Esophagus squamous epithelium (tissue), 5 donors: ENCODE results near the gene CA6. TPM values are rescaled to one million over a fixed set of nuclear protein-coding genes. Genes with fewer than 3 reads are reported as not detected.
"Not testable (repeated sequence)": the region's sequence is repeated elsewhere in the genome, so short reads cannot be mapped to it uniquely, and the experiment has no call there.

Experiments used
- DNase-seq: peaks from one replicate; lab custom pipeline; 2025; lab: John Stamatoyannopoulos, UW
- H3K27ac ChIP-seq, 4 donors: fragments of 200-600 bp; sonication (generic); one replicate each; pipeline ENCODE4 v1.5.1; 2016 to 2019; ENCODE audit warnings: mild to moderate bottlenecking in 1 of 4
- H3K27me3 ChIP-seq, 4 donors: fragments of 200-600 bp; sonication (generic); 1 replicate in 3 of 4; 2 replicates in 1 of 4; pipeline versions ENCODE4 v1.5.1 to v1.6.0; 2017 to 2021; ENCODE audit warnings: antibody characterized with exemption in 1 of 4
- H3K36me3 ChIP-seq, 3 donors: fragments of 200-600 bp; sonication (generic); one replicate each; pipeline ENCODE4 v1.5.1; 2016 to 2019
- H3K4me1 ChIP-seq, 3 donors: fragments of 200-600 bp; sonication (generic); one replicate each; pipeline ENCODE4 v1.5.1; 2017 to 2019
- H3K4me3 ChIP-seq, 4 donors: fragments of 200-600 bp; sonication (generic); 1 replicate in 3 of 4; 2 replicates in 1 of 4; pipeline ENCODE4 v1.5.1; 2016 to 2019; ENCODE audit warnings: mild to moderate bottlenecking in 2 of 4, moderate library complexity in 1 of 4
- H3K9me3 ChIP-seq, 3 donors: fragments of 200-600 bp; sonication (generic); one replicate each; pipeline ENCODE4 v1.5.1; 2016 to 2019
- POLR2A ChIP-seq, 4 donors: fragments of 450-650 bp; IDR thresholded peaks; one replicate each; pipeline ENCODE4 v1.6.1; 2017; ENCODE audit warnings: antibody characterized with exemption in 4 of 4, mild to moderate bottlenecking in 4 of 4, moderate library complexity in 3 of 4
- WGBS, 2 donors: methylation state at CpG; one replicate each; pipeline ENCODE4 v1.1.5; 2018; 5-methylcytosine and 5-hydroxymethylcytosine counted together
- intact Hi-C: fragments of 100-400 bp; cut with DNase I; formaldehyde crosslinking; loops from one replicate; pipeline ENCODE4 v1.15.0; 2022
- total RNA-seq, 4 donors: library from RNA; depleted of rRNA; stranded (reverse); fragments of >200 nt; gene quantifications; one replicate each; pipeline ENCODE4 v1.1.0, GENCODE V29; 2016
- TF ChIP-seq, protein P1 (sequence below), 6 experiments: fragments of 450-650 bp in 4 of 6; fragments of 200-600 bp in 2 of 6; sonication (generic) in 2 of 6; IDR thresholded peaks; one replicate each; pipeline ENCODE4 v1.5.1; 2016 to 2019; ENCODE audit warnings: antibody characterized with exemption in 6 of 6, mild to moderate bottlenecking in 4 of 6, moderate library complexity in 4 of 6
- donor health status: DM: yes; HTN: yes; CAD: no.

Gene CA6
- total RNA-seq, 4 donors from 2014 or later = not detected

DNA sequence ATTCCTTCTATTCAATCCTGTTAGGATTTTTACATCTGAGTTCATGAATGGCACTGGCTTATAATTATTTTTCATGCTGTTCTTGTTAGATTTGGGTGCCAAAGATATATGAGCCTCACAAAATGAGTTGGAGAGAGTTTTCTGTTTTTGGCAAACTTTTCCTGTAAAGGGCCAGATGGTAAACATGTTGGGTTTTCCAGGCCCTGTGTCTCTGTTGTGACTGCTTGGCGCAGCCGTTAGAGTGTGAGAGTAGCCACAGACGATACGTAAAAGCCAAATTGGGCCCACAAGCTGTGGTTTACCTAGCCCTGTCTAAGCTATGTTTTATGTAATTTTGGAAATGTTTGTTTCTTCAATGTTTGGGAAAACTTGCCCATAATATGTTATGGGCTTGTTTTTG, 15.6 kb upstream of the CA6 start:
- intact Hi-C loops = no loop called here

DNA sequence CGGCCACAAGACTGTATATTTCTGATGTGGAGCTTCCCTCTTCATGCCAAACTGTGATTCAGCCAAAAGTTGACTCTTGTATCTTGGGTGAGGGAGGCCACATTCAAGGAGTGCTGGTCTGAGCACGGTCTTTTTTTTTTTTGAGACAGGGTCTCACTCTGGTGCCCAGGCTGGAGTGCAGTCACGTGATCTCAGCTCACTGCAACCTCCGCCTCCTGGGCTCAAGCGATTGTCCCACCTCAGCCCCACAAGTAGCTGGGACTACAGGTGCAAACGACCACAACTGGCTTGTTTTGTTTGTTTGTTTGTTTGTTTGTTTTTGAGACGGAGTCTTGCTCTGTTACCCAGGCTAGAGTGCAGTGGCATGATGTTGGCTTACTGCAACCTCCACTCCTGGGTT, 8.6 kb upstream of the CA6 start:
- H3K36me3 ChIP-seq, DNase-seq, H3K9me3 ChIP-seq, H3K27ac ChIP-seq, H3K27me3 ChIP-seq, H3K4me3 ChIP-seq, intact Hi-C loops: not testable (repeated sequence)
- peaks cover 0 to 17% (median 2%) of the 10 kb centered on the region in 3 donors for H3K4me1 ChIP-seq
- 64 to 80% methylated on average over 4 to 6 of the region's 7 CpGs for WGBS, 2 donors

More for the DNA sequence above, 15.6 kb upstream of the CA6 start:
- Histone ChIP-seq H3K27me3 (no peaks in the 10 kb centered on the region), H3K9me3 (no peaks in the 10 kb centered on the region), H3K36me3 (no peaks in the 10 kb centered on the region), H3K4me3 (no peak overlapping the region), H3K27ac (no peak overlapping the region), H3K4me1 (no peaks in the 10 kb centered on the region)
- 70 to 84% methylated on average over 4 of the region's 4 CpGs for whole genome bisulfite sequencing, 2 donors
- TF ChIP-seq POLR2A (IDR thresholded peaks at IDR 0.05) = no peak
- TF ChIP-seq, protein P1, sequence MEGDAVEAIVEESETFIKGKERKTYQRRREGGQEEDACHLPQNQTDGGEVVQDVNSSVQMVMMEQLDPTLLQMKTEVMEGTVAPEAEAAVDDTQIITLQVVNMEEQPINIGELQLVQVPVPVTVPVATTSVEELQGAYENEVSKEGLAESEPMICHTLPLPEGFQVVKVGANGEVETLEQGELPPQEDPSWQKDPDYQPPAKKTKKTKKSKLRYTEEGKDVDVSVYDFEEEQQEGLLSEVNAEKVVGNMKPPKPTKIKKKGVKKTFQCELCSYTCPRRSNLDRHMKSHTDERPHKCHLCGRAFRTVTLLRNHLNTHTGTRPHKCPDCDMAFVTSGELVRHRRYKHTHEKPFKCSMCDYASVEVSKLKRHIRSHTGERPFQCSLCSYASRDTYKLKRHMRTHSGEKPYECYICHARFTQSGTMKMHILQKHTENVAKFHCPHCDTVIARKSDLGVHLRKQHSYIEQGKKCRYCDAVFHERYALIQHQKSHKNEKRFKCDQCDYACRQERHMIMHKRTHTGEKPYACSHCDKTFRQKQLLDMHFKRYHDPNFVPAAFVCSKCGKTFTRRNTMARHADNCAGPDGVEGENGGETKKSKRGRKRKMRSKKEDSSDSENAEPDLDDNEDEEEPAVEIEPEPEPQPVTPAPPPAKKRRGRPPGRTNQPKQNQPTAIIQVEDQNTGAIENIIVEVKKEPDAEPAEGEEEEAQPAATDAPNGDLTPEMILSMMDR (IDR thresholded peaks at IDR 0.05) = no peak
- no peak for DNase-seq

DNA sequence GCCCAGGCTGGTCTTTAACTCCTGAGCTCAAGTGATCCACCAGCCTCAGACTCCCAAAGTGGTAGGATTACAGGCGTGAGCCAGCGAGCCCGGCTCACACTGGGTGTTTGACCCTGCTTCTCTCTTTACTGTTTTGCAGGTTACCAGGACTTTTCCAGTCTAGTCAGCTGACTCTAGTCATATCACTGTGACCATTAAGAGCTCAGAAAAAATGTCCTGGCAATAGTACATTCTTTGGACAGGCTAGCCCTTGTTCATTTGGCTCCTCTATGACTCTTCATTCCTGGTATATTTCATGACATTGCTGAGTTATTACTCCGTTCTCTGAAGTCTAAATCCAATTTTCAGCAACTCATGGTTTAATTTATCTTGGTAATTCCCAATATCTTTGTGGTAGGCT, 8.0 kb upstream of the CA6 start:
- WGBS, 2 donors = 85 to 88% methylated on average over 4 of the region's 4 CpGs
- DNase-seq = no peak
- Histone ChIP-seq H3K27ac (peak overlapping the region in 1 of 4 donors; percentile 26), H3K4me3 (no peak overlapping the region), H3K9me3 (no peaks in the 10 kb centered on the region), H3K27me3 (no peaks in the 10 kb centered on the region), H3K36me3 (no peaks in the 10 kb centered on the region), H3K4me1 (peaks cover 0 to 21% (median 4%) of the 10 kb centered on the region in 3 donors)
- TF ChIP-seq POLR2A (IDR thresholded peaks at IDR 0.05) = no peak
- TF ChIP-seq, protein P1 (IDR thresholded peaks at IDR 0.05) = no peak
- intact Hi-C loops = no loop called here

DNA sequence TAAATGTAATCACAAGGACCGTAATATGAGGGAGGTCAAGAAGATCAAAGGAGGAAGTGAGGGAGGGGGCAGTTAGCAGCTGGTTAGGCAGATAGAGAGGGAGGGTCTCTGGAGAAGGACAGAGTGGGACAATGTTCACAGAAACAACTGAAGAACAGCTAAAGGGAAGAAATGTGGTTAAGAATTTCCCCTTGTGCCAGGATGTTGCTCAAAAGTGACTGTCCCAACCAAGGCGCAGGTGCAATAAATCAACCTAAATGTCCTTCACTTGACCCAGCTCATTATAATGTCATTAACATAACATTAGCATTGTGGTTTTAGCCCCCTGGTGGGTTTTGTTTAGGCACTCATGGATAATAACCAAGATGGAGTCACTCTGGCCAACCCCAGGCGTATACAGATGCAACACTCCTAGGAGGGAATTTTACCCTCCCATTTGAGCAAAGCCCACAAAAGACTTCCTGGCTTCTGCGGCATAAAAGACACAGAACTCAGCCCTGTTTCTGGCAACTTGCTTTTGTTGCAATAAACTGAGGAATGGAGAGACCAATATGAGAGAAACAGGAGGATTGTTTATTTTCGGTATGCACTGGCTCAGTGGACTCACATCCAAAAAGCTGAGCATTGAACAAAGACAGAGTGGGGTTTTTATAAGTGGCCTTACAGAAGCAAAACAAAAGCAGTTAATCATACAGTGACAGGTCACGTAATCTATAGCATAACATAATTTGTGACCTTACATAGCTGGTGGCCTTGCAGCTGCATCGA, 7.3 kb upstream of the CA6 start:
- intact Hi-C loops = no loop called here
- WGBS, 2 donors = 63 to 64% methylated on average over 7 of the region's 7 CpGs

DNA sequence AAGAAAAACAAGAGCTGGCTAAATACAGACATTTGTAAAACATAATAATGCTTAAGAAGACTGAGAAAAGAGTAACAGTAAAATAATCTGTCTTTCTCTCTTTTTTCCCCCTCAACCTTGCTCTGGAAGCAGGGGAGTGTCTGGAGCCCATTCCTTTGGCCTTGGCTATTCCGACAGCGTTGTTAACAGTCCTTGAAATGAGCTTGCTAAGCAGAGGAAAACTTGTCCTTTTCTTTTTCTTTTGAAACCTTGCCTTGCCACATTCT, 6.7 kb upstream of the CA6 start:
- intact Hi-C loops = no loop called here

More for the DNA sequence above, 7.3 kb upstream of the CA6 start:
- H3K4me3 ChIP-seq = no peak overlapping the region
- H3K4me1 ChIP-seq = peaks cover 0 to 21% (median 4%) of the 10 kb centered on the region in 3 donors
- H3K36me3 ChIP-seq = no peaks in the 10 kb centered on the region
- no peaks in the 10 kb centered on the region for H3K9me3 ChIP-seq
- no peak for DNase-seq
- TF ChIP-seq, protein P1 (IDR thresholded peaks at IDR 0.05) = no peak
- TF ChIP-seq POLR2A (IDR thresholded peaks at IDR 0.05) = no peak
- no peaks in the 10 kb centered on the region for H3K27me3 ChIP-seq
- peak overlapping the region in 3 of 4 donors; percentile 26 to 70 (median 54) for H3K27ac ChIP-seq

More for the DNA sequence above, 6.7 kb upstream of the CA6 start:
- H3K4me1 ChIP-seq = peaks cover 0 to 21% (median 4%) of the 10 kb centered on the region in 3 donors
- no peaks in the 10 kb centered on the region for H3K36me3 ChIP-seq
- no peaks in the 10 kb centered on the region for H3K27me3 ChIP-seq
- 72 to 78% methylated on average over 2 of the region's 2 CpGs for WGBS, 2 donors
- no peaks in the 10 kb centered on the region for H3K9me3 ChIP-seq
- TF ChIP-seq, protein P1 (IDR thresholded peaks at IDR 0.05) = no peak
- no peak for TF ChIP-seq POLR2A (IDR thresholded peaks at IDR 0.05)
- no peak overlapping the region for H3K4me3 ChIP-seq
- peak overlapping the region in 3 of 4 donors; percentile 54 to 70 (median 65) for H3K27ac ChIP-seq
- DNase-seq = no peak
